ENCODE data around the gene TRMU.

Gene TRMU

DNA sequence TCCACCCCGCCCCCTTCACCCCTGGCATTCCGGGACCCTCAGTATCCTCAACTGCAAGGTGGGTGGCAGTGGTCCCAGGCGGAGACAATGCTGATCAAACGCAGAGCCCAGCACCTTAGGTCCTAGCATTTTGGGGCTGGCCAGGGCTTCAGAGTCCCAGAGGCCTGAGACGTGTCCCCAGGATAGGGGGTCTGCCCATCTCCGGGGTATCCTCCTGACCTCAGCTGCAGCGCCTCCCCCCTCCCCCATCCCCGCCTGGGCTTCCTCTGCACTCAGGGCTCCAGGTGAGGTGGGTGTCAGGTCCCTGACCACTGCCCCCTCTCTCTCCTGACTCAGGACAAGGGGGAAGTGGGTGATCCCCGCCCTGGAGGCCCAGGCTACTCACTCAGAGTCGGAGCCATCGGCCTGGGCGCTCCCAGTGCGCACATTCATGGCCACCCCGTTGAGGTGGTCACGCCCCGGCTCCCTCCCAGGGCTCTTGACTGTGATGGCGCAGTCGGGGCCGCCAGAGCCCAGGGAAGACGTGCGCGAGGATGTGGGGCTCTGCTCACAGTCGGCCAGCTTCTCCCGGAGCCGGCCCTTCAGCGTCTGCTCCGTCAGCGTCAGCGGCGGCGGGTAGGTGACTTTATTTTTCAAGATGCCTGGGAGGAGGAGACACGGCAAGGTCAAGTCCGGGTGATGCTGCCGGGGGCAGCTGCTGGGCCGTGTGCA lies 28.3 kb downstream of the TRMU start:
- no peak for TF ChIP-seq CTCF (IDR thresholded peaks at IDR 0.05; ENCODE audit: low read depth, low read length, missing control alignments)
- no peak overlapping the region for H3K4me3 ChIP-seq (replicated peaks; ENCODE audit: low read depth, low read length)
- DNase-seq (ENCODE audit: extremely low read depth, low read depth), result no peak

DNA sequence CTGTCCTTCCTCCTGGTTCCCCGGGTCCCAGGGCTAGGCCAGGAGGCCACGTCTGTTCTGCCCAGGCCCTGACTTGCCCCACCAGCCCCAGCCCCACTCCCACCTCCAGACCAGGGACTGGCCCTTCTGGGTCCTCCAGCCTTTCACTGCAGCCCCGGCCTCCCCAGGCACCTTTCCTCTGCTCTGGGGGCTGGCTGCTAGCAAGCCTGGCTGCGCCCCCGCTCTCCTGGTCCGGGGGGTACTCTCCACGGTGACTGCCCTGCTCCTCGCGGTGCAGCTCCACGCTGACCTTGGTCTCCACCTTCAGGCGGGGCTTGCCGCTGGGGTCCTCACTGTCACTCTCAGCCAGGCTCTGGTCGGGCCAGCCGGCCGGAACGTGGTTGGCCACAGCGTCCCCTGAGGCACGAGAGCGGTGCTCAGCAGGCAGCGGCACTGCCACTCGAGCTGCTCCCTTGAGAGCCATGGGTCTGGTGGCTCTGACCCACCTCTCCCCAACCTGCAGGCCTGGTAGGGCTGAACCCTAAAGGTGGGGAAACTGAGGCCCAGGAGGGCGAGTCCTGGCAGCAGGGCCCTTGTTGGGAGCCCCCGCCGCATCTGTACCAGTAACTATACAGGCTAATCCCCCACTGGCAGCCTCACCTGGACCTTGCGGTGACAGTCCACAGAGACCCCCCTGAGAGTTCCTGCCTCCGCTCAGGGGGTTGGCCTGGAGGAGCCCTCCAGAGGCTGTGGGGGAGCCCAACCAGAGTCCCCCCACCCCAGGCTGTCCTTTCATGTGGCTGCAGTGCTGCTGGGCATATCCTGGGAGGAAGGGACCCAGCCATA lies 29.0 kb downstream of the TRMU start:
- DNase-seq (ENCODE audit: extremely low read depth, low read depth), result no peak
- no peak for TF ChIP-seq CTCF (IDR thresholded peaks at IDR 0.05; ENCODE audit: low read depth, low read length, missing control alignments)
- no peak overlapping the region for H3K4me3 ChIP-seq (replicated peaks; ENCODE audit: low read depth, low read length)

DNA sequence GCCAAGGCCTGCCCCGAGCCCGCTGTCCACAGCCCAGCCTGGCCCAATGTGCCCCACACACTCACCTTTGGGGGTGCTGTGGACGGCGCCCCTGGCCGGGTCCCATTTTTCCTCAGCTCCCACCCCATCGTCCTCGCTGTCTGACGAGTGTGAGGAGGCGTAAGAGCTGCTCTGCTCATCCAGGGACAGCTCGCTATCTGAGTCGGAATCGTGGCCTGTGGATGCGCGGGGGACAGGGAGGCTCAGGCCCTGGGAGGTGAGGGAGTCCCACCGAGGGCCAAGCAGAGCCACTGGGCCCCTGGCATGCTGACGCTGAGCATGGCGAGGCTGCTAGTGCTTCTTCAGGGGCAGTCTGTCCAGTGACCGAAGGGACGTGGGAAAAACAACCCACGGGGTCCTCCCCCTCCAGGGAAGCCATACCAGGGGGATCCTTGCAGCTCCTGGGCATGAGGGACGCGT lies 29.7 kb downstream of the TRMU start:
- no peak for TF ChIP-seq CTCF (IDR thresholded peaks at IDR 0.05; ENCODE audit: low read depth, low read length, missing control alignments)
- H3K4me3 ChIP-seq (replicated peaks; ENCODE audit: low read depth, low read length), result no peak overlapping the region
- DNase-seq (ENCODE audit: extremely low read depth, low read depth), result no peak

DNA sequence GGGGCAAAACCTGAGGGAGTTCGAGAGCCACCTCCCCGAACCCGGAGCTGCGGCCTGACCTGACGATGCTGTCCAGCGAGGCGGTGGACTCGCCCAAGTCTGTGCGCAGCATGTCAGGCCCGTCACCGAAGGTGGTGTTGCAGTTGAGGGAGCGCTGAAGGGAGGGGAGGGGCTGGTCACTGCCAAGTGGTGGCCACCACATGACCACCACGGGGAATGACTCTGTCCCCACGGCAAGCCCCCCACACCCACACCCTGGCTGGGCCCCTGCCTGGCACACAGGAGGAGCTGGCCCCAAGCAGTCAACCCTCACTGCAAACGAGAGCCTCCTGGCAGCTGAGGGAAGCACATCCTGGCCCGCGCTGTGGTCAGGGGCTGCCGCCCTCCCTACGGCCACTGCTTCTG lies 30.8 kb downstream of the TRMU start:
- no peak for TF ChIP-seq CTCF (IDR thresholded peaks at IDR 0.05; ENCODE audit: low read depth, low read length, missing control alignments)
- H3K4me3 ChIP-seq (replicated peaks; ENCODE audit: low read depth, low read length), result no peak overlapping the region
- DNase-seq (ENCODE audit: extremely low read depth, low read depth), result no peak

DNA sequence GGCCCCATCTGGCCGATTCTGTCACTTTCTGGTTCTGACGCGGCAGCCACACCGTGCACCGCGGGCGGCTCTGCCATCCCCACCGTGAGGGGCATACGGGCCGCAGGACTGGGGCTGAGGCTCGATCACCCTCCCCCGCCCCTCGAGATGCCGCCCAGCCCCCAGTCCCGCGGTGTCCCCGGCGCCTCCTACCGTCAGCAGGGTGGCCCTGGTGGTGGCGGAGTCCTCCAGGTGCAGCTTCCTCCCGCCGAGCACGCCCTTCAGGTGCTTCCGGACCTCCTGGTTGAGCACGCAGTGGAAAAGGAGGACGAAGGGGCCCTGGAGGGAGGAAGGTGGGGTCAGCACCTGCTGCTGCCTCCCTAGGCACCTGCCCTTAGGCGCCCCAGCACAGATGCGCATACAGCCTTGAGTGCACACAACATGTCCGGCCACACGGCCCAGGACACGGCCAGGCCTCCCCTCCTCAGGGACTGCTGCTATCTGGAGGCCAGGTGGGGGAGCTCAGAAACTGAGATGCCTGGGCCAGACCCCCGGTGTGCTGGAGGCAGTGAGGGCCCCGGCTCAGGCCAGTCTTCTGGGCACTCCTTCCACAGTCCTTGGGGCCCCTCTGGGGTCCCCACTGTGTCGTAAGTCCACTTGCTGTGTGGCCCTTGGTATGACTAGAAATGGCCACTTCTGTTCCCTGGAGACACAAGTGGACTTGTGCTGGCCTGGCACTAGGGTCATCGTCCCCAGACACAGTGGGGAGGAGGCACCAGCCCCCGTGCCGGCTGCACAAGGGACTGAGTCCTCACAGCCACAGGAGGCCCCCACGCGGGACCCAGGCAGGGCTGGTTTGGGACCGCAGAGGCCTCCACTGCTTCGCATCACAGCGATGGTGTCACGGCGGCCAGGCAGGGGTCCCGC lies 31.5 kb downstream of the TRMU start:
- TF ChIP-seq CTCF (IDR thresholded peaks at IDR 0.05; ENCODE audit: low read depth, low read length, missing control alignments), result no peak
- no peak for DNase-seq (ENCODE audit: extremely low read depth, low read depth)
- H3K4me3 ChIP-seq (replicated peaks; ENCODE audit: low read depth, low read length), result no peak overlapping the region

- no peak overlapping the region for H3K4me3 ChIP-seq (replicated peaks; ENCODE audit: low read depth, low read length)
- no peak for DNase-seq (ENCODE audit: extremely low read depth, low read depth)
- peak; percentile 91 for TF ChIP-seq CTCF (IDR thresholded peaks at IDR 0.05; ENCODE audit: low read depth, low read length, missing control alignments)
Measured at GRCh38 chr22:46367707-46368191, 32.2 kb downstream of the TRMU start.

Measured in HFF-Myc (cell line).